ENCODE results near the gene CCDC116.
"Not testable (repeated sequence)": the region's sequence is repeated elsewhere in the genome, so short reads cannot be mapped to it uniquely, and the experiment has no call there.

The CCDC116 gene

GRCh38 chr22:21632237-21632895 lies at the start of gene CCDC116:
CCDC116 (plus strand) TSS chr22:21632760; CDS start chr22:21633182, 422 bp downstream.
- no peak for DNase-seq

GRCh38 chr22:21582801-21583740 lies 49.5 kb upstream of the CCDC116 start:
- no peak for DNase-seq

GRCh38 chr22:21585389-21585788 lies 47.2 kb upstream of the CCDC116 start:
- no peak for DNase-seq

- DNase-seq, result no peak
Measured at GRCh38 chr22:21587803-21588611, 44.6 kb upstream of the CCDC116 start.

- no peak for DNase-seq
Measured at GRCh38 chr22:21589396-21589795, 43.2 kb upstream of the CCDC116 start.

GRCh38 chr22:21590809-21591641 lies 41.5 kb upstream of the CCDC116 start:
- DNase-seq, result no peak

- DNase-seq, result no peak
Measured at GRCh38 chr22:21591695-21592094, 40.9 kb upstream of the CCDC116 start.

GRCh38 chr22:21592422-21592821 lies 40.1 kb upstream of the CCDC116 start:
- no peak for DNase-seq

- no peak for DNase-seq
Measured at GRCh38 chr22:21593406-21594232, 38.9 kb upstream of the CCDC116 start.

- DNase-seq, result no peak
Measured at GRCh38 chr22:21594865-21595452, 37.6 kb upstream of the CCDC116 start.

GRCh38 chr22:21596356-21597135 lies 36.0 kb upstream of the CCDC116 start:
- not testable (repeated sequence) for DNase-seq

- DNase-seq, result no peak
Measured at GRCh38 chr22:21598302-21598701, 34.3 kb upstream of the CCDC116 start.

GRCh38 chr22:21599053-21599893 lies 33.3 kb upstream of the CCDC116 start:
- no peak for DNase-seq

GRCh38 chr22:21602579-21602978 lies 30.0 kb upstream of the CCDC116 start:
- DNase-seq, result no peak

GRCh38 chr22:21603973-21604372 lies 28.6 kb upstream of the CCDC116 start:
- DNase-seq, result no peak

- no peak for DNase-seq
Measured at GRCh38 chr22:21605887-21606564, 26.5 kb upstream of the CCDC116 start.

- no peak for DNase-seq
Measured at GRCh38 chr22:21606775-21607174, 25.8 kb upstream of the CCDC116 start.

GRCh38 chr22:21609556-21610157 lies 22.9 kb upstream of the CCDC116 start:
- DNase-seq, result not testable (repeated sequence)
